Ovary (tissue), 3 donors: ENCODE data around the gene PTTG1IP.

Experiments
- CTCF ChIP-seq, 3 donors: fragments of 450-650 bp in 2 of 3; fragments of 200-600 bp in 1 of 3; IDR thresholded peaks; one replicate each; pipeline versions ENCODE4 v1.5.1 to v1.8.0; 2016 to 2022; ENCODE audit warnings: antibody characterized with exemption in 3 of 3, mild to moderate bottlenecking in 1 of 3
- EP300 ChIP-seq: sonication (generic); formaldehyde crosslinking; IDR thresholded peaks from one replicate; pipeline ENCODE4 v1.6.1; 2017; ENCODE audit warnings: antibody characterized with exemption
- POLR2A ChIP-seq: fragments of 450-650 bp; IDR thresholded peaks from one replicate; pipeline ENCODE4 v1.6.1; 2017; ENCODE audit warnings: antibody characterized with exemption, mild to moderate bottlenecking, moderate library complexity
- donor health status: DM: no; HTN: no; CAD: no.

GRCh38 chr21:44801468-44802395 is 71.8 kb downstream of the PTTG1IP start, which contains the start of gene UBE2G2:
- TF ChIP-seq EP300 = no peak
- TF ChIP-seq POLR2A = peak; percentile 57
- no peak for TF ChIP-seq CTCF (IDR thresholded peaks at IDR 0.05)
